CD1c-positive myeloid dendritic cell (primary cell): ENCODE measurements around the gene ARHGAP42.
"Not testable (repeated sequence)": the region's sequence is repeated elsewhere in the genome, so short reads cannot be mapped to it uniquely, and the experiment has no call there.

Experiments
- DNase-seq: peaks from one replicate; pipeline ENCODE4 v3.0.0-alpha.2; 2016; ENCODE audit errors: extremely low spot score

Gene ARHGAP42

DNA sequence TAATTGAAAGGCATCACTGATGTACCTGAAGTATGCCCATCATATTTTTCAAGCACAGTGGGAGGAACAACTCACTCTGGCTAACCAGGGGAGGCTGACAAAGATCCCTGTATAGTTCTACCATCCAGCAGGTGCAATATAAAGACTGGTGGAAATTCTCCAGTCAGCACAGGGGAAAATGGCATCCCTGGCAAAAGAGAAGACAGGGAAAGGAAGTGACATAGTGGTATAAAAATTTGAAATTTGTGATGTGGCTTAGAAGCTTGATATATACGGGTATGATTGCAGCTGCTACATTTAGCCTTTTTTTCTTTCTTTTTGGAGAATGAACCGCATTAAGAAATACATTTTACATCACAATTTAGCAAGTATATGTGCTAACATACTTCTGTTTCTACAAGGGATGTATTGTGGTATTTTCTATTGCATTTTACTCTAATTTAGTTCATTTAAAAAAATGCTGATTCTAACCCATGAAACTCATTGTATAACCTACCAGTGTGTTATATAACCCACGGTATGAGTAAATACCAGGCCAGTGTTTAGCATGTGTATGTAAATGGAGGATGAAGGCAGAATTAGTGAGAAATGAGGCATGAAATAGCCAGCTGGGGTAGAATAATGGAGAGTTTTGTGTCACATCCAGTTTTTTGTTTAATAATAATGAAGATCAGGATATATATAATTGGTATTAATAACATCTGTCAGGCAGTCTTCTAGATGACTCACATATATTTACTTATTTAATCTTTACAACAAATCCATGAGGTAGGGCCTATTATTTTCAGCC, 186.1 kb downstream of the ARHGAP42 start:
- DNase-seq, result no peak

DNA sequence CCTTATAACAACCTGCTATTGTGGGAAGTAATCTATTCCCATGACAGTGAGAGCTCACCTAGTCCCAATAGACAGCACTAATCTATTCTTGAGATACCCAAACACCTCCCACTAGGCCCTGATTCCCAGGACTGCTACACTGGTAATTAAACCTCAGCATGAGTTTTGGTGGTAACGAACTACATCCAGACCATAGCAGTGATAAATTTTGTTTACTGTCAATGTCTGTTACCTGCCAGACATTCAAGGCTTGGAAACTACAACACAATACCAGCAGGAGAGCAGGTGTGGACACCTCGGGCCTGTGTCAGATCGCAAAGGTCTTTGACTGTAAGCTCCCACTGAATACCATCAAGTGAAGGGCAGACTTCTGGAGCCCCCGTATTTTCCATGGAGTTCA, 187.1 kb downstream of the ARHGAP42 start:
- DNase-seq, result no peak

DNA sequence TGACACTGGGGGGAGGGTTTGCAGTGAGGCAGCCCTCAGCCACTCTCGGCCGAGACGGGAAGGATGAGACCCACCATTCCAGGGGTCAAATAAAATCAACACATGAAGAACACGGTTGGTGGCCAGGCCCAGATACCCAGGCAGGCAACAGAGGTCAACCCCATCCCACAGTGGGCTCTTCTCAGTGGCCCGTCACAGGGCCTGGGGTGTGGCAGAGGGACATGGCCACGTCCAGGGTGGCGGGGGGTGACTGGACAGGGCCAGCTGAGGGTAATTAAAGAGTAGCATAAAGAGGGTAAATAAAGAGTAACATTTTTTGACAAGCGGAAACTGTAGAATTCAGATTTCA, 188.4 kb downstream of the ARHGAP42 start:
- DNase-seq, result no peak

GRCh38 chr11:100876815-100877520, 189.9 kb downstream of the ARHGAP42 start:
- DNase-seq, result no peak

GRCh38 chr11:100878474-100878873, 191.4 kb downstream of the ARHGAP42 start:
- no peak for DNase-seq

- no peak for DNase-seq
Observed at GRCh38 chr11:100882957-100883356, 195.9 kb downstream of the ARHGAP42 start.

DNA sequence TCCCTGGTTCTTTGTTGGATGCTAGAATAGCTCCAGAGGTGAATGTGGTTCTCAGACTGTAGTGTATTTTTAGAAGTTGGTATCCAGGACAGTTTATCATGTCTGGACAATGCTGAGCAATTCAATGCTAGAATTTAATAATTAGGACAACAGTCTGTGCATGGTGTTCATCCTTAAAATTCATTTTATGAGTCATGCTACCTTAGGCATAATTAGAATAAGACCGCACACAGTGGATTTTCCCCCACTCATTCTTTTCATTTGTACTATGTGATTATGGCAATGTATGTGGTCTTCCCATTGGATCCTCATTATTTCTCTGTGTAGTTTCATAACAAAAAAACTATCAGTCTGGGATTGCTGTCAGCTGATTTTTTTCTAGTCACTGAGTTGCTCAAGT, 196.7 kb downstream of the ARHGAP42 start:
- DNase-seq, result no peak

GRCh38 chr11:100887659-100888058, 200.6 kb downstream of the ARHGAP42 start:
- DNase-seq, result no peak

DNA sequence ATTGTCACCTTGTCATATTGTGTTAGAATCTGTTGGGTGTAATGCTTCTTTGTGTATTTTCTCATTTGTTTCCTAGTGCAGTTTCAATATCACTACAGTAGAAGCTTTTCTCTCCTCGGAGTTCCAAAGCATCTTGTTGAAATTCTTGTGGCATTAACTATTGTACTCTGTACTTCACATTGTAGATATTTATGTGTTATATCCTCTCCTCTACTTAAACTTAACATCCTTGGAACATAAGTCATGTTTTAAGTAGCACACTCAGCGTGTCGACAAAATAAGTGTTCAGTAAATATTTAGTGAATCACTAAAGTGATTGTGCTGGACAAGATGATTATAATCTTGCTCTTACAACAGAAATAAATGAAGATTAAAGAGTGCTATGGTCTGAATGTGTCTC, 201.7 kb downstream of the ARHGAP42 start:
- no peak for DNase-seq

- DNase-seq, result no peak
Observed at GRCh38 chr11:100889758-100890157, 202.7 kb downstream of the ARHGAP42 start.

- no peak for DNase-seq
Observed at GRCh38 chr11:100890789-100891188, 203.7 kb downstream of the ARHGAP42 start.

- no peak for DNase-seq
Observed at GRCh38 chr11:100892886-100893285, 205.8 kb downstream of the ARHGAP42 start.

DNA sequence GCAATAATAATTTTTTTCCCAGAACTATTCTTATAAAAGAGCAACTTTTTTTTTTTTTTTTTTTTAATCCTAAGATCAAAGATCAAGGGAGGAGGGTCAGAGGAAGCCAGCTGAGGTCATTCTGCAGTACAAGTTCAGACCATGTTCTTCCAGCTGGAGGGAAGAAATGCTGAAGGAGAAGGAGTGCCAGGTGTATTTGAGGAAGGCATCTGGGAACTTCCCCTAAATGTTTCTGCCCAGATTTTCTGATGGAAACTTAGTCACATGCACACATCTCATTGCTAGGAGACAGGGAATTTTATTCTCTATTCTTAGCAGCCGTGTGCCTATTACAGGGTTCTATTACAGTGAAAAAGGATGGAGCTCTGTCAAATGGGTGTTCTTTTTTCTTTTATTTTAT, 208.4 kb downstream of the ARHGAP42 start:
- DNase-seq, result no peak

- DNase-seq, result not testable (repeated sequence)
Observed at GRCh38 chr11:100895976-100896375, 208.9 kb downstream of the ARHGAP42 start.

GRCh38 chr11:100901471-100901870, 214.4 kb downstream of the ARHGAP42 start:
- DNase-seq, result not testable (repeated sequence)

GRCh38 chr11:100902454-100903141, 215.5 kb downstream of the ARHGAP42 start:
- DNase-seq, result no peak

GRCh38 chr11:100903284-100903683, 216.2 kb downstream of the ARHGAP42 start:
- no peak for DNase-seq

DNA sequence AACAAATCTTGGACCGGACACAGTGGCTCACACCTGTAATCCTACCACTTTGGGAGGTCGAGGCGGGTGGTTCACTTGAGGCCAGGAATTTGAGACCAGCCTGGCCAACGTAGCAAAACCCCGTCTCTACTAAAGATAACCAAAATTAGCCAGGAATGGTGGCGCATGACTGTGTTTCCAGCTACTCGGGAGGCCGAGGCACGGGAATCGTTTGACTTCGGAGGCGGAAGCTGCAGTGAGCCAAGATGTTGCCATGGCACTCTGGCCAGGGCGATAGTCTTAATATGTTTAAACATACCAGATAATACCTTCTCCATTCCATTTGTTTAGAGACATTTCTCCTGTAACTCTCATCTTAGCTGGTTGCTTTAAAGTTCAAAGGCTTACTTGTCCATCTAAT, 218.6 kb downstream of the ARHGAP42 start:
- DNase-seq, result no peak

DNA sequence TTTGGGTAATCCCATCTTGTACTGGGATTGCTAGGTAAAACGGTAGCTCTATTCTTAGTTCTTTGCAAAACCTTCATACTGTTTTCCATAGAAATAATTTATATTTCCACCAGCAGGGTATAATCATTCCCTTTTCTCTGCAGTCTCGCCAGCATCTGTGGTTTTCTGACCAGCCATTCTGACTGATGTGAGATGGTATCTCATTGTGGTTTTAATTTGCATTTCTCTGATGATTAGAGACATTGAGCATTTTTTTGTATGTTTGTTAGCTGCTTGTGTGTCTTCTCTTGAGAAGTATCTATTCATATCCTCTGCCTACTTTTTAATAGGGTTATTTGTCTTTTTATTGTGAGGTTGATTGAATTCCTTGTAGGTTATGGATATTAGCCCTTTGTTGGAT, 221.7 kb downstream of the ARHGAP42 start:
- DNase-seq, result no peak

DNA sequence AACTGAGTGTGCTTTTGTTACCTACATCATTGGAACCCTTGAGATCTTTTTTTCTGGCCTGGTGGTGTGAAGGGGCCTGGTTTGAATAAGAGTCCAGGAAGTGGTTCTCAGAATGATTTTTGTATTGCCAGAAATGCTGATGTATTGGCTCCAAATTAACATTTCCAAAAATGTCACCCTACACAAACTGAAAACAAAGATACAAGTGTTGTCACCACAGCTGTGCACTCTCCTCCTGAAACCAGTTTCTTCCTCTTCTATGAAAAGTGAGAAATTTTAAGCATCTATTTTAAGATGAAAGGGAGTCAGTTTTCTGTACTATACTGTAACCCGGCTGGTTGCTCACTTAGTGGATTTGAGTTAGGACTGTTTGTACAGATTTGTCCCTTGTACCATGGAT, 223.7 kb downstream of the ARHGAP42 start:
- DNase-seq, result no peak

DNA sequence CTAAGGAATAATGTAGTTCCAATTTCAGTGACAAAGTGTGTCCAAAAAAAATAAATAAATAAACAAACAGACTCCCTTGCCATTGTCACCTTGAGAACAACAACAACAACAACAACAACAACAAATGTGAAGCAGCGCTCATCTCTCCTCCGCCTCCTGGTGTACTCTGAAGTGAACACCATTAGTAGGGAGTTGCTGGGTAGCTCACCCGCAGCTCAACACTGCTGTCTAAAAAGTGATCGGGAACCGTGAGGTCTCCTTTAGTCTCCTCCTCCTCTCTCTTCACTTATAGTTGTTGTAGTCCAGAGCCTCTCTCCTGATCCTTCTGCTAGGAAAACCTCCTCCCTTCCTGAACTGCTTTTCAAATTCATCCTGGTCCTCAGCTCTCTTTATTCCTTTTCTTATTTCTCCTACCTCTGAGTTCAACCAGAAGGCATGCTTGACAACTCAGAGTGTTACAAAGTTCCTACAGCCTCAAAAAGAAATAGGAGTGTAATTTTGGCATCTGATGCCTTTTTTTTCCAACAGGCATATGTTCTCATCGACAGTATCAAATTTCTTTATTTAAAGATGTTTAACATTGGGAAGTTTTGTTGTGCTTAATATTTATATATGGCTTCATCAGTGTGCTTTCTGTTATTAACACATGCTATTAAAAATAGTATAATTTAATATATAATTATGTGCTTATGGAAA, 227.5 kb downstream of the ARHGAP42 start:
- no peak for DNase-seq
